Activated T-helper 2 cell treated with anti-CD3 and anti-CD28 coated beads, Interferon-gamma antibody, Interleukin-2, Interleukin-4, amounts not matched to agents 10 μg/mL and 5 μg/mL and 100 μg/mL, durations not matched to agents 14 hours and 24 hours and 36 hours (primary cell): ENCODE data around the gene DPH2. TPM values are rescaled to one million over a fixed set of nuclear protein-coding genes. Genes with fewer than 3 reads are reported as not detected.

Experiments used
- DNase-seq: peaks from one replicate; pipeline ENCODE4 v3.0.0; 2021; ENCODE audit warnings: low spot score
- H3K27ac Mint-ChIP-seq: one replicate; pipeline ENCODE4 v1.8.0; 2021; ENCODE audit warnings: mixed read lengths
- H3K27me3 Mint-ChIP-seq: one replicate; pipeline ENCODE4 v1.8.0; 2021; ENCODE audit warnings: low read depth, mixed read lengths
- H3K36me3 Mint-ChIP-seq: one replicate; pipeline ENCODE4 v1.8.0; 2021; ENCODE audit warnings: low read depth, mixed read lengths
- H3K4me1 Mint-ChIP-seq: one replicate; pipeline ENCODE4 v1.8.0; 2021; ENCODE audit warnings: low read depth, mixed read lengths
- H3K4me3 Mint-ChIP-seq: one replicate; pipeline ENCODE4 v1.8.0; 2021; ENCODE audit warnings: low read depth, mild to moderate bottlenecking, moderate library complexity, mixed read lengths
- H3K9me3 Mint-ChIP-seq: one replicate; pipeline ENCODE4 v1.8.0; 2021; ENCODE audit warnings: mixed read lengths
- intact Hi-C: fragments of 100-400 bp; cut with micrococcal nuclease; formaldehyde crosslinking; loops from one replicate; pipeline ENCODE4 v1.15.1; 2023
- total RNA-seq: library from RNA; stranded (reverse); gene quantifications from 2 replicates; pipeline ENCODE4 v1.2.3, GENCODE V29; 2022

DPH2 gene
- total RNA-seq, 1 donor from 2014 or later = 48.2 TPM

DNA sequence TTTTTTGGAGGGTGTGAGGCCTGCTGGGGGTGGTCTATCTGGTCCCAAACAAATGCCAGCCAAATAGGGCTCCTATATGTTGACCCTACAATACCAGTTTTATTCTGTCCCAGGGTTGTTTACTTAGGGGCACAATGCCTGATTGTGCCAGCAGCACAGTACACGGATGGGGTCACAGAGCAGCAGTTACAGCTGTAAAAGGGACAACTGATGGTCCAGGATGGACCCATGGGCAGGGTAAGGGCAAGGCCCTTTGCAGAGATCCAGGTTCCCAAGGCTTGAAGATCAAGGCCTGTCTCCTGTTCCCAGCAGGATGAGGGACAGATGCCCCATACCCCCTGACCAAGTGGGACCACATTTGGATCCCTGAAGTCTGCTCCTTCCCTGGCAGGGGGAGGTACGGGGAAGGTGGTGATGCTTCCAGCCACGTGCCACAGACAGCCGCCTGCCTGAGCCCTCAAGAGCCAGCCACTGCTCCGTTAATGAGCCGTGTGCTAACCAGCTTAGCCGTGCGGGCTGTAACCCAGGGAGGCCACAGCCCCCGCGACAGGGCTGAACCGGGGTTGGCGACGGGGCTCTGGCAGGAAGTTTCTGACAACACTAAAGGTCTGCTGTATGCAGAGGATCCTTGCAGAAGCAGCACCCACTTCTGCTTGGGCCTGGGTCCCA is 43.3 kb downstream of the DPH2 start:
- Mint-ChIP-seq H3K4me3 (no peak overlapping the region), H3K4me1 (peaks cover 2% of the 10 kb centered on the region), H3K27me3 (no peaks in the 10 kb centered on the region), H3K27ac (no peak overlapping the region), H3K9me3 (no peaks in the 10 kb centered on the region), H3K36me3 (no peaks in the 10 kb centered on the region)
- no peak for DNase-seq
- intact Hi-C loops = no loop called here

DNA sequence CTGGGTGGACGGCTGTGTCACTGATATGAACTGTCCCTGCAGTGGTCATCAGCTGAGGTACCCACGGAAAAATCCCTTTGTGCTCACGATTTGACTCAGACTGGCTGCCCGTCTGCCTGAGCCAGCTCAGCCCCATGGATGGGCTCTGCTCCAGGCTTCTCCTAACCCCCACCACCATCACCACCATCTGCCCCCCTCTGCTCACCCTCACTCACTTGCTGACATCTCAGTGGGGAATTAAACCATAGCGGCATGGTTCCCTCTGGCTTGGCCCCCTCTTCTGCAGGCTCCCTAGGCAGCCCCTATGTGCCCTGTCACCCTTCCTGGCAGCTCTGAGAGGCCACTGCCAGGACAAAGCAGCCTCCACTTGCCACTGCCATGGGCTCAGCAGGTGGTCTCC is 44.1 kb downstream of the DPH2 start:
- no peak for DNase-seq
- H3K27ac Mint-ChIP-seq = no peak overlapping the region
- no peak overlapping the region for H3K4me3 Mint-ChIP-seq

DNA sequence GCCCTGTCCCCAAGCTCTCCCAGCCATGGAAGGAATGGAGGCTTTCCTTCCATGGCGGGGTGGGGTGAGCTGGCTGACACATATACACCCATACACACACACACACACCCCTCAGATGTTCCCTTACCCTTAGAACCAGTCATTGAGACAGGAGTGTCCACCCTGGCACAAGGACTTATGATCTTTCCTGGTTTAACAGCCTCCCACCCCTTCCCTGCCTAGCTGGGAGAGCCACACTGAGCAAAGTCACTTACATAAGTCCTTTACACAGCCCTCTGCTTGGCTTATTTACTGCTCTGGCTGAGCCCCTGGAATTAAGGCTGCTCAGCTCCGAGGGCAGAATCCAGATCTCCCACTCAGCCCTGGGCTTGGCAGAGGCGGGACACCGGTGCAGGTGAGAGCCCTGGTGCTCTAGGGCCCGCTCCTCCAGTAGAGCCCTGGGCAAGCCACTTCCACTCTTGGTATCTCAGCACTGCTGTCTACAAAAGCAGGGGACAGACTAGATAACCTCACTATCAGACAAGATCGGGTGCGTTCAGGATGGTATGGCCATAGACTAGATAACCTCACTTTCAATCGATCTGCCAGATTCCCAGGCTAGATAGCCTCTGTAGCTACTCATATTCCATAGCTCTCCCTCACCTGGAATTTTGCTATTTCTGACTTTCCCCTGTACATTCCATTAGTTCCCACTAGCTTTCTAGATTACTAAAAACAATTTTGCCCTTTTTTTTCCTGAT is 44.7 kb downstream of the DPH2 start:
- H3K9me3 Mint-ChIP-seq = no peaks in the 10 kb centered on the region
- intact Hi-C loops = no loop called here

More for the DNA sequence above, 44.1 kb downstream of the DPH2 start:
- H3K36me3 Mint-ChIP-seq = no peaks in the 10 kb centered on the region
- H3K4me1 Mint-ChIP-seq = peaks cover 2% of the 10 kb centered on the region
- H3K27me3 Mint-ChIP-seq = no peaks in the 10 kb centered on the region
- H3K9me3 Mint-ChIP-seq = no peaks in the 10 kb centered on the region
- intact Hi-C loops = no loop called here

DNA sequence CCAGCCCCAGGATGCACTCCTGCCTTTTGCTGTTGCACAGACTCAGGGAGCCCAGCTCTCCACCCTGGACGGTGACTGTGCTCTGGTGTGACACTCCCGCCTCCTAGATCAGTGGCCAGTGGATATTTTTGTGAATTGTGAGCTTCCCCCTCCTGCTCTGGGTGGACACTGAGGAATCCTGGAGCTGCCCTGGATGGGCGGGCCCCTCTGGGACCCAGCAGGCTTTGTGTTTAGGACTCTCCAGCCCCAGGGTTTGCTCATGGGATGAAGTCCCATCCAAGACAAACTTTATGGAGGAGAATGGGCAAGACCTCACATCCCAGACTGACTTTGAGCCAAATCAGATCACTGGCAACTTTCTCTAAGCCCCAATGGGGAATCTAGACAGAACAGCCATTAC is 45.4 kb downstream of the DPH2 start:
- no peak overlapping the region for H3K27ac Mint-ChIP-seq
- H3K9me3 Mint-ChIP-seq = no peaks in the 10 kb centered on the region
- no peaks in the 10 kb centered on the region for H3K27me3 Mint-ChIP-seq
- no peaks in the 10 kb centered on the region for H3K36me3 Mint-ChIP-seq
- intact Hi-C loops = no loop called here
- no peak for DNase-seq
- H3K4me3 Mint-ChIP-seq = no peak overlapping the region
- H3K4me1 Mint-ChIP-seq = peaks cover 2% of the 10 kb centered on the region

More for the DNA sequence above, 44.7 kb downstream of the DPH2 start:
- DNase-seq = no peak
- H3K27me3 Mint-ChIP-seq = no peaks in the 10 kb centered on the region
- no peak overlapping the region for H3K27ac Mint-ChIP-seq
- no peak overlapping the region for H3K4me3 Mint-ChIP-seq
- H3K36me3 Mint-ChIP-seq = no peaks in the 10 kb centered on the region
- peaks cover 2% of the 10 kb centered on the region for H3K4me1 Mint-ChIP-seq

DNA sequence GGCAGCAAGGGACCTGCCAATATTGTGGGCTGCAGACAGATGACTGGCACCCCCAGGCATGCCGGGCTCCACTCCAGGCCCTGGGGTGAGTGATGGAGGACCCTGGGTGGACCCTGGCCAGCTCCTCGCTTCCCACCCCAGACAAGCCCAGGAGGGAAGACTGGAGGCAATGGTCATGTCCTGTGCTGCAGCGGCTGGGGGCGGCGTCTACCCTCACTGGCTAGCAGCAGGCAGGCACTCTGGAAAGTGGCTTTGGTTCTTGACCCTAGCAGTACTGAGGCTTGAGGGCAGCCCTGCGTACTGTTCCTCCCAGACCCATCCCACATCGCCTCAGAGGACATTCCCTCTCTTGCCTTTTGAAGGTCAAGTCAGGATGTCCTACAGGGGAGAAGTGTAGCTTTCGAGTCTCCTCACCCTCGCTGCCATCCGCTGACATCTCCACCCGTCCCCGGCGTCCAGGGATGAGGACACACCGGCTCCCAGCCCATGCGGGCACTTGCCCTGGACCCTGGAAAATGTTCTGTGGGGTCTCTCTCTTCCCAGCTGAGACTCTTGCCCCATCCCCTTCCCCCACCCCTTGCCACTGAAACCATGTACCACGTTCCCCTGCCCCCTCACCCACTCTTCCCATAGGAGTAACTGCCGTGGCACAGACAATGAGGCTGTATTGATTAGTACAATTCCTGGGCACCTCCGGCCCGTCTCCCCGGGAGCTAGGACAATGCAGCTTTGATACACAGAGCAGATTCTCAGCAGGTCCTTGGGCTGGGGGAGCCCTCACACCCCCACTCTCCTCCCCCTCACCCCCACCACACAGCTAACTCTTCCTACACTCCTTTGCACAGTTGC is 46.5 kb downstream of the DPH2 start:
- Mint-ChIP-seq H3K27ac (no peak overlapping the region), H3K36me3 (no peaks in the 10 kb centered on the region), H3K4me3 (no peak overlapping the region), H3K27me3 (no peaks in the 10 kb centered on the region), H3K9me3 (no peaks in the 10 kb centered on the region), H3K4me1 (peaks cover 2% of the 10 kb centered on the region)
- DNase-seq = no peak
- intact Hi-C loops = no loop called here

DNA sequence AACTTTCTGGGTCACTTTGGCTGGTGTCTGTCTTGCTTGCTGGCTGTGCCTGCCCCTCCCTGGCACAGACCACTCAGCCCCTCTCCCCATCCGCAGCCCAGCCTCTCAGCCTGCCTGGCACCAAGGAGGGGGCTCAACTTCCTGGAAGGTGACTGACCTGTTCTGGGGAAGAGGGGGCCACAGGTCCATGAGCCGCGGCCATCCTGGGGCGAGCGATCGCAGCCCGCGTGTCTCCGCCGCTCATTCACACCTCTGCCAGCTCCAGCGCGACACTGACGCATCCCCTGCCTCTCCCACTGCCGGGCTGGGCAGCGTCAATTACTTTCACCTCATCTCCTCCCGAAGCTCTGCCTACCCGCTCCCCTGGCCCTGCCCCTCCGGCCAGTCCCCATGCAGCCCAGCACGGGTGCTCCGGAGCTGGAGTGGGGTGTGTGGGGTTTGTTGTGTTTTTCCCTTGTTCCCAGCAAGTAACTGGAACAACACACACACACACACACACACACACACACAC is 47.1 kb downstream of the DPH2 start:
- Mint-ChIP-seq H3K27ac (no peak overlapping the region), H3K27me3 (no peaks in the 10 kb centered on the region), H3K4me3 (no peak overlapping the region), H3K36me3 (no peaks in the 10 kb centered on the region), H3K9me3 (no peaks in the 10 kb centered on the region), H3K4me1 (peaks cover 4% of the 10 kb centered on the region)
- intact Hi-C loops = no loop called here
- no peak for DNase-seq

DNA sequence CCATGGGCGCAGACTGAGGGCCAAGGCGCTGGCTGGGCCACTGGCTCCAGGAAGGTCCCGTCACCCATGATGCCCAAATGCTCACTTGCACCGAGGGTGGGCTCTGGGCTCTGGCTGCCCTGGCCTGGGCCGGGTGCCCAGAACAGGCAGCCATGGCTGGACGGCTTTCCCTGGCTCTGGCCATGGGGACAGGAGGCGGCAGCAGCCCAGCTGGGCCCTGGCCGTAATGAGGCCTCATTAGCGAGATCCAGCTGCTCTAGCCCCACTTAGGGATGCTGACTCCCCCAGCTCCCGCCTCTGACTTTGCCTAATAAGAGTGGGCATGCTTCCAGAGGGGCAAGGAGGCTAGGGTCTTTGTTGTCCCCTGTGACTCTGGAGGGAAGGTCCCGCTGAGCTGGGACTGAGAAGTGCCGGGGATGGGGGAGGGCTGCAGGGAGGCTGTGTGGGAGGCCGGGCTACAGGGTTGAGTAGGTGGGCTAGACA is 49.7 kb downstream of the DPH2 start:
- no peaks in the 10 kb centered on the region for H3K36me3 Mint-ChIP-seq
- intact Hi-C loops = no loop called here
- no peaks in the 10 kb centered on the region for H3K27me3 Mint-ChIP-seq
- no peak overlapping the region for H3K27ac Mint-ChIP-seq
- no peak for DNase-seq
- no peaks in the 10 kb centered on the region for H3K9me3 Mint-ChIP-seq
- H3K4me1 Mint-ChIP-seq = peaks cover 3% of the 10 kb centered on the region
- H3K4me3 Mint-ChIP-seq = no peak overlapping the region

DNA sequence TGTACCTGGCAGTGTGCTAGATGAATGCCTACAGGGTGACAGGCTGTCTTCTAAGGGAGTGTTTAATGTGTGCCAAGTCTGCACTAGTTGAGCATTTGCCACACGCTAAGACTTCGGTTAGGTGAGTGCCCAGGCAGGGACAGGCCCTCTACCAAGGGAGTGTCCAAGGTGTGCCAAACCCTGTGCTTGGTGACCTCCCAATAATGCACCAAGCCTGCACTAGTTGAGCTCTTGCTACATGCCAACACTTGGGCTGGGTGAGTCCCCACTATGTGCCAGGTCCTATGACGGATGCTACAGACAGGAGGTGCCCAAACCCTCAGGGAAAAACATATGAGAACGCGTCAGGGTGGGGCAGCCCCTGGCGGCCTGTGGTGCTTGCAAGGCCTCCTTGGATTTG is 50.7 kb downstream of the DPH2 start:
- no peaks in the 10 kb centered on the region for H3K36me3 Mint-ChIP-seq
- H3K27me3 Mint-ChIP-seq = no peaks in the 10 kb centered on the region
- no peaks in the 10 kb centered on the region for H3K9me3 Mint-ChIP-seq
- DNase-seq = no peak
- peaks cover 3% of the 10 kb centered on the region for H3K4me1 Mint-ChIP-seq
- no peak overlapping the region for H3K4me3 Mint-ChIP-seq
- intact Hi-C loops = no loop called here
- H3K27ac Mint-ChIP-seq = no peak overlapping the region

DNA sequence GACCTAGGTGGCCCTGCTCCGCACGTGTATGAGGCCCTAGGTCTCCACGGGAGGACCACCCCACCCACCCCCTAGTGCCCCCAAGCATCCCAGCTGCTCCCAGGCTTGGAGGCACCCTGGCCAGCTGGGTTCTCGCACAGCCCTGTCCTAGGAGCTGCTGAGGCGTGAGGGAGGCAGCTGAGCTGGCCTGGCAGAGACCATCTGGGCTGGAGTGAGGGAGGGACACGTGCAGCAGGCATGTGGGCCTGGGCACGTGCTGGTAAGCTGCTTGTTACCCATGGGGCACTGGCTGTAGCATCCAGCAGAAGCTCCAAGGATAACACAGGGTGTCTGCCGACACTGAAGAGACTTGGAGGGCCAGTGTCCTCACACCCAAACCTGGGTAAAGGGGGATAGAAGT is 51.3 kb downstream of the DPH2 start:
- peaks cover 3% of the 10 kb centered on the region for H3K4me1 Mint-ChIP-seq
- H3K9me3 Mint-ChIP-seq = no peaks in the 10 kb centered on the region
- no peak overlapping the region for H3K27ac Mint-ChIP-seq
- no peak for DNase-seq
- intact Hi-C loops = no loop called here
- no peaks in the 10 kb centered on the region for H3K36me3 Mint-ChIP-seq
- H3K27me3 Mint-ChIP-seq = no peaks in the 10 kb centered on the region
- no peak overlapping the region for H3K4me3 Mint-ChIP-seq

DNA sequence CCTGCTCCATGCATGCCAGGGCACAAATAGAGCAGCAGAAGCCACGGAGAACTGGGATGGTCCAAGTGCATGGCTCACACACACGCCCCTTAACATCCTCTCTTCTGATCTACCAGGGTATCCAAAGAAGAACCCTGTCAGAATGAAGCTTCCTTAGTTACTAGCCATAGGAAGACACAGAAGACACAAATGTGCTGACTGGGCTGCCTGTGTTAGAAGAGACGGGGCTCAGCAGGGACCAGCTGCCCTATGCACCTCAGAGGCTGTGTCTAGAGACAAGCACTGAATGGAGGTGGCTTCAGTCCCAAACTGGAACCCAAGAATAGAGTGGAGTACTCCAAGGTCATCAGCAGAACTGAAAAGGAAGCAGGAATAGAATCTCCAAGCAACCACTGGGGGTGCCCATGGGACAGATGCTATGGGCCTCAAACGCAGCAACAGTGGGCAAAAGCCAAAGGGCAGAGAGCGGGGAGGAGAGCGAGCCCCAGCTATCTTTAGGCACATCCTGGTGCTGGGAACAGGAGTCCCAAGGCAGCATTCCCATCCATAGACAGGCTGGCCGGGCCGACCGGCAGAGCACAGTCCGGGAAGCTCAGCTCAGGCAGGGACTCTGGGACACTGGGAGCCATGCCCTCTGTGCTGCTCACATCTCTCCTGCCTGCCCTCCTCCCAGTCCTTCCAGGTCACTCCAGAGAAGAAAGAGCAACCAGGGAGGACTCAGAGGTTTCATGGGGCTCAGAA is 51.9 kb downstream of the DPH2 start:
- no peak for DNase-seq
- intact Hi-C loops = no loop called here
- no peaks in the 10 kb centered on the region for H3K36me3 Mint-ChIP-seq
- no peaks in the 10 kb centered on the region for H3K27me3 Mint-ChIP-seq
- no peaks in the 10 kb centered on the region for H3K9me3 Mint-ChIP-seq
- peaks cover 3% of the 10 kb centered on the region for H3K4me1 Mint-ChIP-seq
- H3K4me3 Mint-ChIP-seq = no peak overlapping the region
- H3K27ac Mint-ChIP-seq = no peak overlapping the region
